Measurements from ENCODE around the gene TMCC1.
A peak's percentile ranks its signal among the peaks of the same experiment; 100 is the strongest.
"Not testable (repeated sequence)": the region's sequence is repeated elsewhere in the genome, so short reads cannot be mapped to it uniquely, and the experiment has no call there.

The TMCC1 gene

DNA sequence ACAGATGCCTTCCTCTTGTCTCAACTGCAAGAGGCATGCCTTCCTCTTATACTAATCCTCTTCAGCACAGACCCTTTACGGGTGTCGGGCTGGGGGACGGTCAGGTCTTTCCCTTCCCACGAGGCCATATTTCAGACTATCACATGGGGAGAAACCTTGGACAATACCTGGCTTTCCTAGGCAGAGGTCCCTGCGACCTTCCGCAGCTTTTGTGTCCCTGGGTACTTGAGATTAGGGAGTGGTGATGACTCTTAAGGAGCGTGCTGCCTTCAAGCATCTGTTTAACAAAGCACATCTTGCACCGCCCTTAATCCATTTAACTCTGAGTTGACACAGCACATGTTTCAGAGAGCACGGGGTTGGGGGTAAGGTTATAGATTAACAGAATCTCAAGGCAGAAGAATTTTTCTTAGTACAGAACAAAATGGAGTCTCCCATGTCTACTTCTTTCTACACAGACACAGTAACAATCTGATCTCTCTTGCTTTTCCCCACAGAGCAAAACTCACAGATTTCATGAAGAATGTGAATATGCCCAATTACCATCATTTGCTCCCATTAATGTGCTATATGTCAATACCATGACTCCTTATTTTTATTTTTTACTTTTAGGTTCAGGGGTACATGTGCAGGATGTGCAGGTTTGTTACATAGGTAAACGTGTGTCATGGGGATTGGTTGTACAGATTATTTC lies 251.8 kb downstream of the TMCC1 start:
- not testable (repeated sequence) for DNase-seq

DNA sequence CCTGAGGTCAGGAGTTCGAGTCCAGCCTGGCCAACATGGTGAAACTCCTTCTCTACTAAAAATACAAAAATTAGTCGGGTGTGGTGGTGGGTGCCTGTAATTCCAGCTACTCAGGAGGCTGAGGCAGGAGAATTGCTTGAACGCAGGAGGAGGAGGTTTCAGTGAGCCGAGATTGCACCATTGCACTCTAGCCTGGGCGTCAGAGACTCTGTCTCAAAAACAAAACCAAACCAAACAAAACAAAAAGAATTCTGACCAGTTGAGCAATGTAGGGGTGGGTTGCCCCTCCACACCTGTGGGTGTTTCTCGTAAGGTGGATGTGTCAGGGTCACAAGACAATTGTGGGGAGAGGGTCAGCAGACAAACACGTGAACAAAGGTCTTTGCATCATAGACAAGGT lies 252.5 kb downstream of the TMCC1 start:
- not testable (repeated sequence) for DNase-seq

DNA sequence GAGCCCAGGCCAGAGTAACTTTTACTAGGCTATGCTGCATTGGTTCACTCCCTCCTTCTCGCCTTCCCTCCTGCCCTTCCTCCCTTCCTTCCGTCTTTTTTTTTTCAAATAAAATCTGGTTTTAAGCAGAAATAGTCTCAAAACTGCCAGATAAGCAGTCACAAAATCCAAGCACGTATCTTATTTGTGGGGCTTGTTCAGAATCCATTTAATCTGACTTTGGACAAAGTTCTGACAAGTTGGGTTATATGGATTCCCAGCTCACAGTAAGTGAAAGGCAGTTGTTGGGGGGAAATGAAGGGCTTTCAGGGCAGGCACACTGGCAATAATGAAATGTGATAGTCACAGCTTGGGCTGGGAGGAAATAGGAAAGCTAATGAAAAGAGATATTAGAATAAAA lies 255.0 kb downstream of the TMCC1 start:
- DNase-seq = no peak

DNA sequence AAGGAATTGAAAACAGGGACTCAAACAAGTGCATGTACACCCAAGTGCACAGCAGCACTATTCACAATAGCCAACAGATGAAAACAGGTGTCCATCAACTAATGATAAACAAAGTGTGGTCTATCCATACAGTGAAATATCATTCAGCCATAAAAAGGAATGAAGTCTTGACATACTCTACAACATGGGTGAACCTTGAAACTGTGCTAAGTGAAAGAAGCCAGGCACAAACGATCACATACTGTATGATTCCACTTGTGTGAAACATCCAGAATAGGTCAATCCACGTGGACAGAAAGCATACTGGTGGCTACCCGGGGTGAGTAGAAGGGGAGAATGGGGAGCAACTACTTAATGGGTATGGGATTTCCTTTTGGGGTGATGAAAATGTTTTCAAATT lies 257.4 kb downstream of the TMCC1 start:
- no peak for DNase-seq

DNA sequence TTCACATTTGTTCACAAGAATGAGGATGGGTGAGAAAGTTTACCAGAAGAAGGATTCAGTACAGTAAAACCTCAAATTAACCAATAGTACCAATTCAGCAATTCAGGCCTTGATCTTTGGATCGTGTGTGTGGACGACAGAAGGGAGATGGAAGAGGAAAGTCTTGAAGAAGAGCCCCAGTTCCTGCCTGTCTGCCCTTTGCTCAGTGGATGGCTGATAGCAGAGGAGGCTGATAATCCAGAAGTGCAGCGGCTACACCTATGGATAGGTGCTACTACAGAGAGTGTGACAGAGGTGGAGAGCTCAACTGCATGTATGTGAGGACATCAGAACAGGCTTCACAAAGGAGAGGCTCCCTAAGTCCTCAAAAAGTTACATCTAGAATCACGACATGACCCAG lies 257.9 kb downstream of the TMCC1 start:
- DNase-seq = no peak

DNA sequence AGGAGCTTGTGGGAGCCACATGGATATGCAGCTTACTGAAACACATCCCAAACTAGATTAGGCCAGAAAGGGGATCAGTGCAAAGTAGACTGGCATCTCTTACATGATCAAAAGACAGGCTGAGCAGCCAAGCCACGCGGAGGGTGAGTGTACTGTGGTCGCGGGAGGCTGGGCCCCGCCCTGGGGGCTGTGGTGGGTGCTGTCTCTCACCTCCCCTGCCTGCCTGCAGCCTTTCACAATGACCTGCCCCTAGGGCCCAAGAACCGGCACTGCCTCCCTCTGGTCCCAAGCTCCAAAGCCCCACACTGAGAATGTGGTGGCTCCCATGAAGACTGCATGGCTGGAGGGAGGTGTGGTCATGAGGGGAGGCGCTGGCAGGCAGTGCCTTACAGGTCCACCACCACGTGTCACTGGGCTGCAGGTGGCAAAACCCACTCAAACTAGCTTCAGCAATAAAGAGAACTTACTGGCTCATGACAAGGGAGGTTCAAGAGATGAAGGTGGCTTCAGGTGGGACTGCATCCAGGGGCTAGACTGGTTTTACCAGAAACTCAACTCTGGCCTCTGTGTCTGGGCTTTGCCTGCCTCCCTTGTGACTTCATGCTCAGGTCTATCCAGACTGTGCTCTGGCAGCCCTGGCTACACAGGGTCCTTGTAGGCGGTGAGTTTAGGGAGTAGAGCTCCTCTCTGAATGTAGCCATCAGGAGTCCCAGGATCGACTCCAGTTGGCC lies 259.6 kb downstream of the TMCC1 start:
- no peak for DNase-seq

DNA sequence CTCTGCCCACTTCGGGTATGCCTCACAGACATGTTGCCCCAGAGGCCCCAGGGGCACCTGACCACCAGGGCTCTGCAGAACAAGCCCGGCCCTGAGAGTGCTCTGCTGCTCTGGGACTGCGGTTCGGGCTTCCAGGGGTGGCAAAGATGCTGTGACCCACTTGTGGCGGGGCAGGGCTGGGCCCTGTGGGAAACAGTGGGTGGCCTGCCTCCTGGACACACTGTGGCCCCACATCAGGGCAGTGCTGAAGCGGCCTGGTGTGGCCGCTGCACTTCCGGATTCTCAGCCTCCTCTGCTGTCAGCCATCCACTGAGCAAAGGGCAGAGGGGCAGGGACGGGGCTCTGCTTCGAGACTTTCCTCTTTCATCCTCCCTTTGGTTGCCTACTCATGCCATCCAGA lies 260.5 kb downstream of the TMCC1 start:
- no peak for DNase-seq

DNA sequence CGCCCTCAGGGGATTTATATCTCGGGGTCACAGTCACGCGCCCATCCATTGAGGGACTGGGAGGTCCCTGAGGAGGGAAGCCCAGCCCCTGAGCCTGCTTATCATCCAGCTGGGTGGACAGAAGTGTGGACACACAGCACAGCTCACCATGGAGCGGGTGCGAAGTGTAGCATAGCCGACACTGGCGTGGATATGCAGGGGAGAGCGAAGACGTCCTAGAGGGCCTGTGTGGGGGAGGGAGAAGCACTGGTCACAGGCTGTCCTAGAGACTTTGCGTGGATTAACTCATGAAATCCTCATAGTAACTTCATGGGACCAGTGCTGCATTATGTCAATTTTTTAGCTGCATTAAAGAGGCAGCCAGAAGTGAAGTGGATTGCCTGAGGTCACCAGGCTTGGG lies 261.0 kb downstream of the TMCC1 start:
- no peak for DNase-seq

DNA sequence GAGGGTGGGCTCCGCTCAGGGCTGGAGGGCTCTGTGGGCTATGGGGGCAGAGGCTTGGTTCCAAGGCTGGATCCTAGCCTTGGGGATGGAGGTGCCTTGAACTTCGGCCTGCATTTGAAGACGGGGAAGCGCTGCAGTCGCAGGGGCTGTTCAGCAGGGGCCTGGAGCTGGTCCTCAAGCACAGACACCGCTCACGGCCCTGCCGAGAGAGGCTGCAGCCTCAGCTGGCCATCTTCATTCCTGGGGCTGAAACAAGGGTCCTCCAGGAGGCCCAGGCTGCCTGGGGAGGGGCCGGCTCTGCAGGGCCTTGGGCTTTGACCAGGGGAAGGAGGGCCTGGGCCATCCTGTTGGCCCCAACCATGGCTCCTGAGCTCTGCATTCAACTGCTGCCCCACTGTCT lies 261.5 kb downstream of the TMCC1 start:
- no peak for DNase-seq

DNA sequence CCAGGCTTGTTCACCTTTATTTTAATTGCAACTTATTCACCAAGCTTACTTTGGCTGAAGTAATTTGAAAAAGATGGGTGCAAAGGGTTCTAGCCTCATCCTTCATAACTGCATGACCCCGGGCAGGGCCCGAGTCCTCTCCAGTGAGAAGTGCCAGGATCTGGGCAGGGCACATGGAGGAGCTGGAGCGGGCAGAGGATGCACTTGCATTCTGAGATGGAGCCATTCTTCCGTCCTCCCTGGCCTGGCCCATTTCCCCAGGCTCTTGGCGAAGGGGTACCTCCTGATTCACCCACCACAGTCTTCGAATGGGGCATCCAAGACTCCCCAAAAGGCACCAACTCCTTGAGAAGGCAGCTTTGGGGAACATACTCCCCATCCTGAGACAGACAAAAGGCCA lies 264.5 kb downstream of the TMCC1 start:
- DNase-seq = no peak

DNA sequence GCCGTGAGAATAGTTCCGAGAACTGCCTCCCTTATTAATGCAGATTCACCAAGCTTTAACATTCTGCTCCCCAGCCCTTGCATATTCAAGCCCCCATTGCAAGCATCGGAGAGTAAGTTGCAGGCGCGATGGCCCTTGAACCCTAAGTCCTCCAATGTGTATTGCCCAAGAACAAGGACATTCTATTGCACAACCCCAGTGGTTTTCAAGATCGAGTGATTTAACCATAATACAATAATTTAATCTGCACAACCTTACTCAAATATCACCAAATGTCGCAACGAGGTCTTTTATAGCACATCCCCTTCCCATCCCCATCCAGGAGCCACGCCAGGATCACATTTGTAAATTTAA lies 265.4 kb downstream of the TMCC1 start:
- no peak for DNase-seq

DNA sequence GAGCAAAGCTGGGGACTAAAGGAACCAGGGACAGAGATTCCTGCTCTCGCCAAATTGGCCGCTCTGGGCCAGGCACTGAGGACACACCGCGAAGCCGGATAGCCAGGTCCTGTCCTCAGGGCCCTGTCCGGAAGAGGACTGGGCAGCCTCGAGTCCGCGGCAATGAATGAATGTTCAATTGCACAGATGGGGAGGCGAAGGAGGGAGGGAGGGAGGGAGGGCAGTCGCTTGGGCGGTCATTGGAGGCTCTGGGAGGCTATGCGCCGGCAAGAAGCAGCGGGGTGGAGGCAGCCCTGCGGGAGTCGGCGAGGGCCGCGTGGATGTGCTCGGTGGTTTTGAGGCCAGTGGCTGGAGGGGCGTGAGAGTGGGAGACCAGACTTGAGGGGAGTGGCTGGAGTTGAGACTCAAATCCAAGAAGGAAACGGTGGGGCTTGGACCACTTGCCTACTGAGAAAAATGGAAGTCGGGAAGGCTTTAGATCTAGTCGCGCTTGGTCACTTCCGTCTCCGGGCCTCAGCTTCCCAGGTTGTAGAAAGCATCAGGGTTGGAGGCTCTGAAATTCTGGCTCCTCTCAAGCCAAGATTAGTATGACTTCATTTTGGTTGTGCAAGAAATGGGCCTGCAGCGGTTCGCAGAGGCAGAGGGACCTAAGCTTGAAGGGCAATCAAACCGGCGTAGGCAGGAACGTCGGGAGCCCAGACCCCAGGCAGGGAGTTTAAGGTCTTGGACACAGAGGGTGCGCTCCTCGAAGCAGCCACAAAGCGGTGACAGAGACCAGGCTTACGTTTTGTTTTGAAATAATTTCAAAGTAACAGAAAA lies 266.0 kb downstream of the TMCC1 start:
- DNase-seq = peak; percentile 24

DNA sequence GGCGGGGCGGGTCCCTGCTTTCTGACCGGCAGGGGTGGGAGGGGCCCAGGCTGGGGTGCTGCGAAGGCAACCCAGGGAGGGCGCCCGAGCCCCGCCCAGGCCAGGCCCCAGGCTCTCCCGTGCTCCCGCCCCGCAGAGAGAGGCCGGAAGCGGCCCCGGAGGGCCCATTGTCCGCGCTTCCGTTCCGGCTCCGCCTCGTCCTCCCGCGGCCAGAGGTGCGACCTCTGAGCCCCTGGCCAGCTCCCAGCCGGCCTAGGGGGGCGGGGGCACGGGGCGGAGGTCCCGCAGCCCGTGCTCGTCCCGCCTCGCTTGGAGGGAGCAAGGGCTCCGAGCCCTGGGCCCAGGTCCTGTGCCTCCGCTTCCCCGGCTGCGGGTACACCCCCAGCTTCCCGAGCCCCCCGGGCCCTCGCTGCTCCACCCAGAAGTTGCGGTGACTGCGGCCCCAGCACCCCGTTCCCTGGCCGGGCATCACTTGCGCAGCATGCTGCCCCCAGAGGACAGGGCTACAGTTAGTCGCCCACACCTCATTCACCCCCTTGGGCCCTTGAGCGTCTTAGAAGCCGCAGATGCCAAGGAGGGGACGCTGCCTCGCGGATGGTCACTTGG lies 266.7 kb downstream of the TMCC1 start:
- peak; percentile 89 for DNase-seq

DNA sequence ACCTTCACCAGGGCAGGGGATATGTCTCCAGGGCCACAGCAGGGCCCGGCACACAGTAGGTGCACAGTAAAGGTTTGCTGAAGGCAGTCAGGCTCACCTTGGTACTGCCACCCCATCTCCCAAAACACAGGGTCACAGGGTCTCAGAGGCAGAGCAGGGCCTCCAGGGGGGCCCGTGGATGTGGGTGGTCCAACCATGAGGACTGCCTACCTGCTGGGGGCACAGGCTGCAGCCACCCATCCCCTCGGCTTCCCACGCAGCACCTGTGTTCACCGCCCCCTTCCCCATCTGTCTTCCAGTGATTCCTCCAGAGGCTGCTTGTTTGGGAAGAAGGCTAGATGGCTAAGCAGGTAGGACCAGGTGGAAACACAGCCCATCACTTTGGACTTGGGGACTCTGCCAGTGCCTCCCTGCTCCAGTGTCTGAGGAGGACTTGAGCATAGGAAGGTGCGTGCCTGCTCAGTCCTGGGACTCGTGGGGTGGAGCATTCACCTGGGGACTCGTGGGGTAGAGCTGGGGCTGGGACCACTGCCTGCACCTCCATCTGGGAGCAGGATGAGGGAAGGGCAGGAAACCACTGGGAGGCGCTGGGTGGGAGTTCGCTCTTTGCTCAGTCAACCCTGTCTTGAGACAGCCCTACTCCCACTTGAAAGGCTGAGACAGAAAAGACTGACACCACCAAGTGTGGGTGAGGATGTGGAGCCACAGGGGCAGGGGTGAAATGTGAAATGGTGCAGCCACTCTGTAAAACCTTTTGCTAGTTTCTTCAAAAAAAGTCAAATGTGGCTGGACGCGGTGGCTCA lies 268.2 kb downstream of the TMCC1 start:
- no peak for DNase-seq

DNA sequence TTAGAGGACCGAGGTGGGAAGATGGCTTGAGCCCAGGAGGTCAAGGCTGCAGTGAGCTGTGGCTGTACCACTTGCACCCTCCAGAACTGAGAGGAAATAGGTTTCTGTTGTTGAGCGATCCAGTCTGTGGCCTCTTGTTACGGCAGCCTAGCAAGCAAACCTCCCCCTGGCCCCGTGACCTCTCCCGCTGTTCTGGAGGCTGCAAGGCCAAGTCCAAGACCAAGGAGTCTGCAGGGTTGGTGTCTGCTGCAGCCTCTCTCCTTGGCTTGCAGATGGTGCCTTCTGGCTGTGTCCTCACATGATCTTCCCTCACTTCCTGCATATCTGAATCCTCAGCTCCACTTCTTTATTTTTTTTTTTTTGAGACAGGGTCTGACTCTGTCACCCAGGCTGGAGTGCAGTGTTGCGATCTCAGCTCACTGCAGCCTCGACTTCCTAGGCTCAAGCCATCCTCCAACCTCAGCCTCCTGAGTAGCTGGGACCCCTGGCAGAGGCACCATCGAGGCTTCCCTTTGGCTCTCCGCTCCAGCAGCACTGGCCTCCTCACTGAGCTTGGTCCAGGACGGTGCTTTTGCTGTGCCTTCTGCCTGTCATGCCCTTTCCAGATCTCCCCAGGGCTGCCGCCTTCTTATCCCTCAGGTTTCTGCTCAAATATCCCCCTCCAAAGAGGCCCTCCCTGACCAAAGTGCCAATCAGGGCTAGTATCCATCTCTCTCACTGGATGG lies 269.0 kb downstream of the TMCC1 start:
- DNase-seq = no peak

DNA sequence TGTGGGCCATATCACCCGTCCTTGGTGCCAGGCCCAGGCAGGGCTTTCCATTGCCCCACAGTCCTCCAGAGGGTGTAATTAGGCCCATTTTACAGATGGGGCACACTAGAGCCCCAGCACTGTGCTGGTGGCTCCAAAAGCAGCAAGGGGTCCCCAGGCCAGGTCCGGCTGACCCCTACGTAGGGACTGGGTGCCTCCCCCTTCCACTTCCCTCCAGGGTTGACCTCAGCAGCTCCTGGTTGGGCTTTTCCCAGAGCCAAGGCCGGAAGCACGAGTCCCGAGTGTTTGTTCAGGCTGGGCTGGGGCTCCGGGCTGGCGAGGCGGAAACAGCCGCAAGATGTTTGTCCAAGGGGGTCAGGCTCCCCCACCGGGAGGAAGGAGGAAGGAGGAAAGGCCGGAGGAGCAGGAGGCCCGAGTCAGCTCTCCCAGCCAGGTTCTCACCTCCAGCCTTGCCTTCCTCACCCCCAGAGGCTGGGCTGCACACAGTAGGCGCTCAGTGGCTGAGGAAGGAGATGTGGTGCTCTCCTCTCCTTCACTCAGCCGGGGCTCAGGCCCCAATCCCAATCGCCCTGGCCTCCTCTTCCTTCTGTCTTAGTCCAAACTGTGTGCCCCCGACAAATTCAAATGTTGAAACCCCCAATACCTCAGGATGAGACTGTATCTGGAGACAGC lies 269.9 kb downstream of the TMCC1 start:
- no peak for DNase-seq

DNA sequence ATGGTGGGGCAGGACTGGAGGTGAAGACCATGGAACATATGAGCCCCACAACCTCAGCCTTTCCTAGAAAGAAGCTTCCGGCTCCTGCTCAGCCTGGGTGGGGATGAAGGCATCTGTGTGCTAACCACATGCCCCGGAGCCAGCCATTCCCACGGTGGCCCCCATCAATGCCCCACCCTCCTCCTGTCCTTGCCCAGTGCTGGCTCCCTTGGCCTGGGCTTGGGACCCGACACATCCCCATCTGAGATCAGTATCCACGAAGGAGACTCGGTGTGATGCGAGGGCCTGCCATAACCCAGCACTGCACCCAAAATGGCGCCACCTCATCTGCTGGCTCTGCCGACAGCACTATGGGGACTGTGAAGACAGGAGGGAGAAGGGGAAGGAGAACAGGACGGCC lies 270.6 kb downstream of the TMCC1 start:
- no peak for DNase-seq

DNA sequence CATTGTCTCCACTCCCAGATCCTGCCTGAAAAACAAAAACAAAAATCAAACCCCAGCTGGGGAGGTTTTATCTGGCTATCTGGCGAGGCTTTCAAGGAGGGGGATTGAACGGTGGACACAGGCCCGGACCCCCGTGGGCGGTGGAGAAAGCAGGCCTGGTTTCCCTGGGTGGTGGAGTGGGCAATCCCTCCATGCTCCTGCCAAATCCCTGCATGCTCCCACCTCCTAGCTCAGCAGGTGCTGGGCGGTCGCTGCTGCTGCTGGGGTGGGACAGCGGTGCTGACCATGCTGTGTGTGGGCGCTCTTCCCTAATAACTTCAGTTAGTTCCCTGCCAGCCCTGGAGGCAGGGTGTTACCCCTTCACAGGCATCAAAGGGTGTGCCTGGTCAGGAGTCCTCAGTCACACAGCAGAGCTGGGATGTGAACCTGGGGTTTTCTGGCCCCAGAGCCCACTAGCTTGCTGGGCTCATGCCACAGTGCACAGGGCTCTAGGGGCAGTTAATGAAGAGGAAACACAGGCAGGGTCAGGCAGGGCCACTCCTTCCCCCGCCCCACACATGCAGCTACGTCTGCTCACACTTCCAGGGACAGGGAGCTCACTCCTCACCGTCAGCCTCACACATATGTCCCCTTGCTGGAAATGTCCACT lies 271.2 kb downstream of the TMCC1 start:
- no peak for DNase-seq

DNA sequence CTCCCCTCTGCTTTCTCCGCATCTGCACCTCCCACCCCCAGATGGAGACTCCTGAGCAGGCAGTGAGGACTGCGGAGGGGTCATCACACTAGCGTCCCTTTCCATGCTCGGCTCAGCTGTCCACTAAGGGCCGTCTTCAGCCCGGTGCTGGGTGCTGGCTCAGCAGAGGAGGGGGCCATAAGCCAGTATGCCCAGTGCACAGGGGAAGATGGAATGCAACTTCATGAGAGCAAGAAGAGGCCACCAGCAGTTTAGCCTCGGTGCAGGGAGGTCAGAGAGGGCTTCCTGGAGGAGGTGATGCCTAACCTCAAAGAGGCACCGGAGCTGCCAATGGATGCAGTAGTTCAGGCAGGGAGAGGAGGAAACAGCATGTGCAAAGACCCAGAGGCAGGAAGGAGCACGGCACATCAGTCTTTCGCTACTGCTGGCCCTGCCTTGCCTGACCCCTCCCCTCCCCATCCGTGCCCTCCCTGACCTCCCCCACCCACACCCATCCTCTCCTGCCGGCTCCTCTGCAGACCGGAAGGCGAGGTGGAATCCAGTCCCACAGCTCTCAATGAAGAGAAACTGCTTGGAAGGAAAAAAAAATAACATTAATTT lies 271.8 kb downstream of the TMCC1 start:
- no peak for DNase-seq

DNA sequence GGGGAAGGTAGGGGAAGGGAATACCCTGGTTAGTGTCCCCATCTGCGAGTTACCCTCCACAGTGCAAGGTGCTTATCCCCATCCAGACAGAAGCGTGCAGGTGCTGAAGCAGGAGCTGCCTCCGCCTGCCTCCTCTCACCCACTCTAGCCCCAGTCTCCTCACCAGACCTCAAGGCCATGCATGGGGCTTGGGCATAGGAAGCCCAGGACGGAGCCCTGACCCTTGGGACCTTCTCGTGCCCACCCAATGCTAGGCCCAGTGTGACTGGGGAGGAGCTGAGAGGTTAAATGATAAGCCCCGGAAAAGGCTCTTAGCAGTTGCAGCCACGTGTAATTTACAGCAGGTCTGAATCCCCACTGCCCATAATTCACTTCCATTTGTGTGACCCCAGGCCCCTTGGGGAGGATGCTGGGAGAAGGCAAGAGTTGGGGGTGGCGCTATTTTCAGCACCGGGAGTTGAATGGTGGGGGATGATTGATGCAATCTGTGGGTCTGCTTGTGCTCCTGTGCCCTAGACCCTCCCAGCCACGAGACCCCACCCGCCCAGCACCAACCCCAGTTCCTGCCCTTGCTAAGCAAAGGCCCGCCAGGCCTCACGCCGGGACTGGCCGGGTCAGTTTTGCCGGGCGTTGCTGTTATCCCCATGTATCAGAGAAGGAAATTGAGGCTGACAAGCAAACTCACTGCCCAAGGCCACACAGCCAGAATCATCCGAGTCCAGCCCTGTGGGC lies 272.5 kb downstream of the TMCC1 start:
- DNase-seq = no peak

Data from DMS 273 treated with DMSO at 0.1 percent for 48 hours (cell line).